Ureter (tissue), 1 donor: ENCODE data around the gene CARS2. TPM values are rescaled to one million over a fixed set of nuclear protein-coding genes. Genes with fewer than 3 reads are reported as not detected.

ENCODE experiments used
- total RNA-seq: library from RNA; stranded (reverse); gene quantifications from one replicate; pipeline ENCODE4 v1.2.4, GENCODE V29; 2023
- donor health status: DM: yes; HTN: yes; CAD: no.

Gene CARS2
- total RNA-seq, 1 donor from 2014 or later, result 86.7 TPM

Other genes with a start within 250 kb of the CARS2 start
- gene RAB20, start 144.4 kb downstream of the CARS2 start, total RNA-seq, result 35.4 TPM
- 37.8 TPM for gene NAXD, start 90.6 kb downstream of the CARS2 start, total RNA-seq
- gene ING1, start 7.6 kb upstream of the CARS2 start, total RNA-seq, result 8.8 TPM
- gene ANKRD10, start 209.0 kb upstream of the CARS2 start, total RNA-seq, result 138 TPM